K562 (cell line): Measurements from ENCODE around the gene PDCD1. TPM values are rescaled to one million over a fixed set of nuclear protein-coding genes. Genes with fewer than 3 reads are reported as not detected.

ENCODE experiments used
- CBX2 ChIP-seq: fragments of 200-600 bp; sonication (generic); IDR thresholded peaks from one replicate; pipeline ENCODE4 v1.6.1; 2012; ENCODE audit warnings: mild to moderate bottlenecking, low read length, inconsistent platforms; ENCODE audit not compliant: insufficient read depth, poor library complexity, severe bottlenecking
- CREBBP ChIP-seq: IDR thresholded peaks from one replicate; pipeline ENCODE4 v1.6.1; 2012; ENCODE audit warnings: low read depth, mild to moderate bottlenecking, control low read depth, inconsistent platforms, low read length
- FOXJ3 ChIP-seq: sonication (generic); formaldehyde crosslinking; IDR thresholded peaks from 2 replicates; pipeline ENCODE4 v1.4.0; 2020; ENCODE audit warnings: mild to moderate bottlenecking, missing genetic modification reagents
- MTA1 ChIP-seq: fragments of 450-650 bp; IDR thresholded peaks from 2 replicates; pipeline ENCODE4 v1.6.1; 2017; ENCODE audit warnings: borderline replicate concordance
- RBM34 ChIP-seq: fragments of 200-400 bp; formaldehyde crosslinking; IDR thresholded peaks from 2 replicates; pipeline ENCODE4 v1.6.1; 2018; ENCODE audit warnings: low read length, borderline replicate concordance; ENCODE audit not compliant: insufficient read depth
- ZEB2 ChIP-seq: fragments of 450-650 bp; IDR thresholded peaks from 2 replicates; pipeline ENCODE4 v1.6.1; 2016
- ZNF311 ChIP-seq: fragments of 250-450 bp; sonication (Bioruptor Pico); IDR thresholded peaks from 2 replicates; pipeline ENCODE4 v1.4.0; 2020; ENCODE audit warnings: mild to moderate bottlenecking, moderate library complexity
- polyA plus RNA-seq, 8 experiments: library from polyadenylated mRNA; depleted of rRNA in 4 of 8; stranded (reverse) in 5 of 8; unstranded in 3 of 8; fragments of >200 nt; fragmentation: Nextera tagmentation in 2 of 8; fragmentation: Illumina TruSeq in 1 of 8; extraction: Ambion mirVana in 2 of 8; extraction: Trizol in 1 of 8; gene quantifications; 2 replicates each; pipeline versions ENCODE4 v1.2.1 to v1.2.3, GENCODE V29; 2011 to 2014; ENCODE audit warnings: inconsistent platforms in 1 of 8, missing spikeins in 1 of 8
- total RNA-seq, 7 experiments: library from RNA; depleted of rRNA in 6 of 7; stranded (reverse); fragments of >200 nt in 6 of 7; fragmentation: Illumina TruSeq in 2 of 7; extraction: Trizol in 2 of 7; gene quantifications; 2 replicates each; pipeline versions ENCODE4 v1.2.1 to v1.2.3, GENCODE V29; 2011 to 2021; ENCODE audit warnings: low replicate concordance in 1 of 7
- TF ChIP-seq, protein P1 (sequence below): sonication (generic); formaldehyde crosslinking; IDR thresholded peaks from 2 replicates; pipeline ENCODE4 v1.8.0; 2022; ENCODE audit warnings: mild to moderate bottlenecking, missing genetic modification reagents, borderline replicate concordance
- TF ChIP-seq, protein P2 (sequence below), 2 experiments: fragments of 450-650 bp; formaldehyde crosslinking in 1 of 2; IDR thresholded peaks; 2 replicates each; pipeline versions ENCODE4 v1.4.0 to v1.6.1; 2014 to 2020; ENCODE audit warnings: mild to moderate bottlenecking in 2 of 2, borderline replicate concordance in 1 of 2, low read depth in 1 of 2

The PDCD1 gene
- total and polyA plus RNA-seq, 9 of the 15 experiments (the other 6 are each of a cell fraction or from before 2014, with no cell fraction given): 0.15 to 2.5 (median 1.0) TPM; not detected in 2

DNA sequence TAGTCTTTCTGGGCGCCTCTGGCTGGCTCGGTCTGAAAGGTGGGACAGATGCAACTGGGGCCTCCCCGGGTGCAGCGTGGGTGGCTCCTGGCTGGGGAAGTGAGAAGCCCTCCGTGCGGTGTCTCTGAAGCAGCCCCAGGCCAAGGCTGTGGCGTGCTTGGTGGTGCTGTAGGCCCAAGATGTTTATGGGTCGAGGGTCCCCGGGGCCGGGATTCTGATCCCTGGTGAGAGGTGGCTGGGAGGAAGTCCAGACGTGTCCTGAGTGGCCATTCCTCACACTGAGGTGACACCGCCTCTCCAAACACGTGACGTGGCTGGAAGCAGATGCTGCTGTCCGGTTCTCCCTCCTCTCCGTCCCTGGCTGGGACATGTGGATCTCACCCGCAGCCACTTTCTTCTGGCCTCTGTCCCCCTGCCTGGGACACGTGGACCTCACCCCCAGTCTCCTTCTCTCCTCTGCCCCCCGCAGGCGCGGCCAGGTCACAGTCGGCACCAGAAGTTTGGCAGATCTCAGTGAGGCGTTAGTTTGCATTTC is 23.5 kb upstream of the PDCD1 start (continued):
- TF ChIP-seq, protein P1, sequence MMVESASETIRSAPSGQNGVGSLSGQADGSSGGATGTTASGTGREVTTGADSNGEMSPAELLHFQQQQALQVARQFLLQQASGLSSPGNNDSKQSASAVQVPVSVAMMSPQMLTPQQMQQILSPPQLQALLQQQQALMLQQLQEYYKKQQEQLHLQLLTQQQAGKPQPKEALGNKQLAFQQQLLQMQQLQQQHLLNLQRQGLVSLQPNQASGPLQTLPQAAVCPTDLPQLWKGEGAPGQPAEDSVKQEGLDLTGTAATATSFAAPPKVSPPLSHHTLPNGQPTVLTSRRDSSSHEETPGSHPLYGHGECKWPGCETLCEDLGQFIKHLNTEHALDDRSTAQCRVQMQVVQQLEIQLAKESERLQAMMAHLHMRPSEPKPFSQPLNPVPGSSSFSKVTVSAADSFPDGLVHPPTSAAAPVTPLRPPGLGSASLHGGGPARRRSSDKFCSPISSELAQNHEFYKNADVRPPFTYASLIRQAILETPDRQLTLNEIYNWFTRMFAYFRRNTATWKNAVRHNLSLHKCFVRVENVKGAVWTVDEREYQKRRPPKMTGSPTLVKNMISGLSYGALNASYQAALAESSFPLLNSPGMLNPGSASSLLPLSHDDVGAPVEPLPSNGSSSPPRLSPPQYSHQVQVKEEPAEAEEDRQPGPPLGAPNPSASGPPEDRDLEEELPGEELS (CRISPR knock-in tag): no peak
- no peak for TF ChIP-seq FOXJ3 (CRISPR knock-in tag)
- TF ChIP-seq, protein P2, sequence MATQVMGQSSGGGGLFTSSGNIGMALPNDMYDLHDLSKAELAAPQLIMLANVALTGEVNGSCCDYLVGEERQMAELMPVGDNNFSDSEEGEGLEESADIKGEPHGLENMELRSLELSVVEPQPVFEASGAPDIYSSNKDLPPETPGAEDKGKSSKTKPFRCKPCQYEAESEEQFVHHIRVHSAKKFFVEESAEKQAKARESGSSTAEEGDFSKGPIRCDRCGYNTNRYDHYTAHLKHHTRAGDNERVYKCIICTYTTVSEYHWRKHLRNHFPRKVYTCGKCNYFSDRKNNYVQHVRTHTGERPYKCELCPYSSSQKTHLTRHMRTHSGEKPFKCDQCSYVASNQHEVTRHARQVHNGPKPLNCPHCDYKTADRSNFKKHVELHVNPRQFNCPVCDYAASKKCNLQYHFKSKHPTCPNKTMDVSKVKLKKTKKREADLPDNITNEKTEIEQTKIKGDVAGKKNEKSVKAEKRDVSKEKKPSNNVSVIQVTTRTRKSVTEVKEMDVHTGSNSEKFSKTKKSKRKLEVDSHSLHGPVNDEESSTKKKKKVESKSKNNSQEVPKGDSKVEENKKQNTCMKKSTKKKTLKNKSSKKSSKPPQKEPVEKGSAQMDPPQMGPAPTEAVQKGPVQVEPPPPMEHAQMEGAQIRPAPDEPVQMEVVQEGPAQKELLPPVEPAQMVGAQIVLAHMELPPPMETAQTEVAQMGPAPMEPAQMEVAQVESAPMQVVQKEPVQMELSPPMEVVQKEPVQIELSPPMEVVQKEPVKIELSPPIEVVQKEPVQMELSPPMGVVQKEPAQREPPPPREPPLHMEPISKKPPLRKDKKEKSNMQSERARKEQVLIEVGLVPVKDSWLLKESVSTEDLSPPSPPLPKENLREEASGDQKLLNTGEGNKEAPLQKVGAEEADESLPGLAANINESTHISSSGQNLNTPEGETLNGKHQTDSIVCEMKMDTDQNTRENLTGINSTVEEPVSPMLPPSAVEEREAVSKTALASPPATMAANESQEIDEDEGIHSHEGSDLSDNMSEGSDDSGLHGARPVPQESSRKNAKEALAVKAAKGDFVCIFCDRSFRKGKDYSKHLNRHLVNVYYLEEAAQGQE (IDR thresholded peaks at IDR 0.05; ENCODE audit: borderline replicate concordance): no peak; the same call in 1 of the 2 replicates
- TF ChIP-seq, protein P2 (CRISPR knock-in tag; IDR thresholded peaks at IDR 0.05; ENCODE audit: low read depth): no peak
- TF ChIP-seq CBX2: no peak
- no peak for TF ChIP-seq MTA1
- TF ChIP-seq ZNF311 (CRISPR knock-in tag): no peak
- no peak for TF ChIP-seq RBM34
- no peak for TF ChIP-seq ZEB2
- TF ChIP-seq CREBBP: no peak
